ENCODE data around the gene SCO2. TPM values are rescaled to one million over a fixed set of nuclear protein-coding genes. Genes with fewer than 3 reads are reported as not detected.

The SCO2 gene
- total and polyA plus RNA-seq, 2 of the 13 experiments (the other 11 are each of a cell fraction or from before 2014, with no cell fraction given), result 0.32 to 3.7 TPM

GRCh38 chr22:50482107-50483074 is 43.0 kb downstream of the SCO2 start (continued):
- peak; percentile 54; the same call in 1 of the 2 replicates for TF ChIP-seq ARID4A (CRISPR knock-in tag; IDR thresholded peaks at IDR 0.05; ENCODE audit: borderline replicate concordance)
- 0 out of 2 replicates have a peak, but pooled peaks have one; percentile 51 for TF ChIP-seq THYN1 (CRISPR knock-in tag; IDR thresholded peaks at IDR 0.05; ENCODE audit: borderline replicate concordance, low read depth)
- TF ChIP-seq SALL2 (CRISPR knock-in tag; IDR thresholded peaks at IDR 0.05), result no peak
- no peak for TF ChIP-seq ZNF816 (CRISPR knock-in tag; IDR thresholded peaks at IDR 0.05; ENCODE audit: borderline replicate concordance)
- no peak for TF ChIP-seq SP140L (CRISPR knock-in tag; IDR thresholded peaks at IDR 0.05; ENCODE audit: borderline replicate concordance)
- peak; percentile 47; the same call in 1 of the 2 replicates for TF ChIP-seq RAD51 (IDR thresholded peaks at IDR 0.05; ENCODE audit: borderline replicate concordance)

All from HepG2 (cell line).